ENCODE data around the gene SEMA3E. TPM values are rescaled to one million over a fixed set of nuclear protein-coding genes. Genes with fewer than 3 reads are reported as not detected.
"Not testable (repeated sequence)": the region's sequence is repeated elsewhere in the genome, so short reads cannot be mapped to it uniquely, and the experiment has no call there.

SEMA3E gene
- total and polyA plus RNA-seq, 7 donors = 0.04 to 0.46 (median 0.27) TPM

DNA sequence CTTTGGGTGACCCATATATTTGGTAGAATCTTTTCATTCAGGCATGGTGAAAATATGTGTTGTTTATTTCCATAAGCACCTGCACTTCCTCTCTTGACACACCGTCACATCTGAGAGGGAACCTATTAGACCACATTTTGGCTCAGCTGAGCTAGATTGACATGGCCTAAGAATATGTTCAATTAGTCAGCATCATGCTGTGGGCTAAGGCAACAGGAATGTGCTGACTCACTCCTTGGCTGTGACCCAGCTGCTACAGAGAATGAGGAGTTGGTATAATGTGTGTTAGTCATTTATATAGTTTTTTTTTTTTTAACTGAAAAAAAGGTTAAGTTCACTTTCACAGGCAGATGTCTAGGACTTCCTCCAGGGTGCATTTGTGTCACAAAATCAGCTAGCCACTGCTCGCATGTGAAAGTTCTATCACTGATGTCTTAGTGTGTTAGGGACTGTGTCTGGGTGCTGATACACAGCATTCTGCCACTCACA is 180.6 kb downstream of the SEMA3E start:
- ATAC-seq (peak in 3 of 4 donors; percentile 65 to 77 (median 65)), DNase-seq (peak; percentile 59 to 65)
- WGBS, 3 donors = 6 to 9% (median 8%) methylated on average over 2 of the region's 2 CpGs
- no peaks in the 10 kb centered on the region for H3K9me3 ChIP-seq
- intact Hi-C loops (cut with DNase I) = no loop called here
- no peaks in the 10 kb centered on the region for H3K27me3 ChIP-seq (ENCODE audit: insufficient read depth in 3 of 3, low read length in 2 of 3)
- H3K27ac ChIP-seq = no peak overlapping the region
- no peaks in the 10 kb centered on the region for H3K4me1 ChIP-seq
- TF ChIP-seq, protein P1, sequence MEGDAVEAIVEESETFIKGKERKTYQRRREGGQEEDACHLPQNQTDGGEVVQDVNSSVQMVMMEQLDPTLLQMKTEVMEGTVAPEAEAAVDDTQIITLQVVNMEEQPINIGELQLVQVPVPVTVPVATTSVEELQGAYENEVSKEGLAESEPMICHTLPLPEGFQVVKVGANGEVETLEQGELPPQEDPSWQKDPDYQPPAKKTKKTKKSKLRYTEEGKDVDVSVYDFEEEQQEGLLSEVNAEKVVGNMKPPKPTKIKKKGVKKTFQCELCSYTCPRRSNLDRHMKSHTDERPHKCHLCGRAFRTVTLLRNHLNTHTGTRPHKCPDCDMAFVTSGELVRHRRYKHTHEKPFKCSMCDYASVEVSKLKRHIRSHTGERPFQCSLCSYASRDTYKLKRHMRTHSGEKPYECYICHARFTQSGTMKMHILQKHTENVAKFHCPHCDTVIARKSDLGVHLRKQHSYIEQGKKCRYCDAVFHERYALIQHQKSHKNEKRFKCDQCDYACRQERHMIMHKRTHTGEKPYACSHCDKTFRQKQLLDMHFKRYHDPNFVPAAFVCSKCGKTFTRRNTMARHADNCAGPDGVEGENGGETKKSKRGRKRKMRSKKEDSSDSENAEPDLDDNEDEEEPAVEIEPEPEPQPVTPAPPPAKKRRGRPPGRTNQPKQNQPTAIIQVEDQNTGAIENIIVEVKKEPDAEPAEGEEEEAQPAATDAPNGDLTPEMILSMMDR (IDR thresholded peaks at IDR 0.05) = no peak
- H3K36me3 ChIP-seq (ENCODE audit: insufficient read depth in 1 of 2, low read depth in 1 of 2) = no peaks in the 10 kb centered on the region
- H3K4me3 ChIP-seq = no peak overlapping the region

DNA sequence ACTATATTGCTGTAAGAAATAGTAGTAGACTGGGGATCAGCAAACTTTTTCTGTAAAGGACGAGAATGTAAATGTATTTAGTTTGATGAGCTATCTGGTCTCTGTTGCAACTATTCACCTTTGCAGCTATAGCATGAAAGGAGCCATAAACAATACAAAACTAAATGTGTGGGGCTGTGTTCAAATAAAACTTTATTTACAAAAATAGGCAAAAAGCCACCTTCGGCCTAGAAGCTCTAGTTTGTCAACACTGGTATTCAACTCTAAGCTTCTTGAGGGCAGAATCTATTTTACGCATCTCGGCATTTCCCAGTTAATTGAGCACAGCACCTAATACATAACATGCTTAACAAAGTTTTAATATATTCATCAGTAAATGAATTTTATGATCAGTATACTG is 181.4 kb downstream of the SEMA3E start:
- no peaks in the 10 kb centered on the region for H3K36me3 ChIP-seq (ENCODE audit: insufficient read depth in 1 of 2, low read depth in 1 of 2)
- no peak overlapping the region for H3K4me3 ChIP-seq
- no peaks in the 10 kb centered on the region for H3K27me3 ChIP-seq (ENCODE audit: insufficient read depth in 3 of 3, low read length in 2 of 3)
- no peak overlapping the region for H3K27ac ChIP-seq
- H3K9me3 ChIP-seq = no peaks in the 10 kb centered on the region
- DNase-seq (no peak), ATAC-seq (no peak)
- H3K4me1 ChIP-seq = no peaks in the 10 kb centered on the region
- intact Hi-C loops (cut with DNase I) = no loop called here
- TF ChIP-seq, protein P1 (IDR thresholded peaks at IDR 0.05) = no peak
- 95 to 96% (median 96%) methylated on average over 4 of the region's 4 CpGs for WGBS, 3 donors

DNA sequence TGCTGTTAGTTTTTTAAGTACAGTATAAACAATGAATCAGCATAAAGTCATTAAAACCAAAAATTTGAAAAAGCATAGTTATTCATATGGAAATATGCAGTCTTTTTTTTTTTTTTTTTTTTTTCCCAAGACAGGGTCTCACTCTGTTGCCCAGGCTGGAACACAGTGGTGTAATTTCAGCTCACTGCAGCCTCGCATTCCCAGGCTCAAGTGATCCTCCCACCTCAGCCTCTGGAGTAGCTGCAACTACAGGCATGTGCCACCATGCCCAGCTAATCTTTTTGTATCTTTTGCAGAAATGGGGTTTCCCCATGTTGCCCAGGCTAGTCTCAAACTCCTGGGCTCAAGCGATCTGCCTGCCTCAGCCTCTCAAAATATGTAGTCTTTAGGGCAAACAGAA is 182.0 kb downstream of the SEMA3E start:
- Histone ChIP-seq H3K4me3 (no peak overlapping the region), H3K9me3 (no peaks in the 10 kb centered on the region), H3K4me1 (no peaks in the 10 kb centered on the region), H3K27ac (no peak overlapping the region), H3K36me3 (ENCODE audit: insufficient read depth in 1 of 2, low read depth in 1 of 2) (no peaks in the 10 kb centered on the region), H3K27me3 (ENCODE audit: insufficient read depth in 3 of 3, low read length in 2 of 3) (no peaks in the 10 kb centered on the region)
- no peak for DNase-seq
- WGBS, 3 donors = 89 to 91% (median 91%) methylated on average over 2 of the region's 2 CpGs
- TF ChIP-seq, protein P1 (IDR thresholded peaks at IDR 0.05) = no peak
- ATAC-seq = no peak
- intact Hi-C loops (cut with DNase I) = no loop called here

DNA sequence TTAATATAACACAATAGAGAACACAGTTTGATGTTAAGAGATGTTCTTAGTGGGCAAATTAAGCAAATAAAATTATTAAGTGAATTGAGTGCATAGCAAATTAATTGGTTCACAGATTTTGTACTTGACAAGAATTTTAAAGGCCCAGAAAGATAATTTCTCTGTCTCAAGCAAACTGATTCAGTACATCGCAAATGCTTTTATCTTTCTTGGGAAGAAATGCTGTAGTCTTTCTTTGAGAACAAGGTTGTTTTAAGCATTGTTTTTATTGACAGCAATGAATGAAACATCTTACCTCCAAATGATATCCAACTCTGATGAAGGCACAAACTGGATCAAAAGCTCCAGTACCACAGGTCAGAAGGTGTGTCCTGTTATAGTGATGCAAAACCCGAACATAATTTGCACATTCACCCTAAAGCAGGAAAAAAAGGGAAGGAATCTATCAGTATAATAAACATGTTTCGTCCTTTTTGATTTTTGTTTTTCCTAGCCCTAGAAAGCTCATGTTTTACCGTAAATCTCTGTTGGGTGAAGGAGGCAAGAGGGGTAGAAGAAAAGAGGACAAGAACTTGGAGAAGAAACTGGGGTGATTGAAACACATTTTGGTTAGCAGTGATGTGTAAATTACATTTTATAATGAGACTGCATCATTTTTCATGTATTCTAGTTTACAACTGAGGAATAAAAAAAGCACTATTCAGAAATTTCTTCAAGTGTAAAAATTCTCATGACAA is 182.6 kb downstream of the SEMA3E start:
- H3K9me3 ChIP-seq = no peaks in the 10 kb centered on the region
- no peak for ATAC-seq
- H3K4me3 ChIP-seq = no peak overlapping the region
- 63 to 79% (median 79%) methylated on average over 4 of the region's 4 CpGs for WGBS, 3 donors
- H3K36me3 ChIP-seq (ENCODE audit: insufficient read depth in 1 of 2, low read depth in 1 of 2) = no peaks in the 10 kb centered on the region
- H3K27me3 ChIP-seq (ENCODE audit: insufficient read depth in 3 of 3, low read length in 2 of 3) = no peaks in the 10 kb centered on the region
- H3K27ac ChIP-seq = no peak overlapping the region
- no peak for DNase-seq
- TF ChIP-seq, protein P1 (IDR thresholded peaks at IDR 0.05) = no peak
- no peaks in the 10 kb centered on the region for H3K4me1 ChIP-seq
- intact Hi-C loops (cut with DNase I) = no loop called here

DNA sequence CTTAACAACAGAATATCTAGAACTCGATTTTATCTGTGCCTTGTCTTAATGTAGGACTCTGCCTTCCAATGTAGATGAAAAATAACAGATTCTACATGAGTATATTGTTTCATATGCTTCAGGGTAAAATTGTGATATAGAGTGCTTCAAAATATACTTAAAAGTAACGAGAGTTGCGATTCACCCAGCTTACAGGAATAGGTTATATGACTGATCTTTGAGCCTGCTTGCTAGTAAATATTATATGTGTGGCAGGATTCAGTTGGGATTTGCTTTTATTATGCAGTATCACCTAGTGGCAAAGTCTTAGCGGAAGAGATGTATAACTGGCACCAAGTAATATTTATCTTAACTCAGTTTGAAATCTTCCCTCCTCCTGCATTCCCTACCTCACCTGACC is 183.3 kb downstream of the SEMA3E start:
- Histone ChIP-seq H3K27ac (no peak overlapping the region), H3K36me3 (ENCODE audit: insufficient read depth in 1 of 2, low read depth in 1 of 2) (no peaks in the 10 kb centered on the region), H3K4me3 (no peak overlapping the region), H3K9me3 (no peaks in the 10 kb centered on the region), H3K4me1 (no peaks in the 10 kb centered on the region), H3K27me3 (ENCODE audit: insufficient read depth in 3 of 3, low read length in 2 of 3) (no peaks in the 10 kb centered on the region)
- intact Hi-C loops (cut with DNase I) = no loop called here
- WGBS, 3 donors = 88 to 92% (median 88%) methylated on average over 4 of the region's 4 CpGs
- DNase-seq = no peak
- TF ChIP-seq, protein P1 (IDR thresholded peaks at IDR 0.05) = no peak
- ATAC-seq = no peak

DNA sequence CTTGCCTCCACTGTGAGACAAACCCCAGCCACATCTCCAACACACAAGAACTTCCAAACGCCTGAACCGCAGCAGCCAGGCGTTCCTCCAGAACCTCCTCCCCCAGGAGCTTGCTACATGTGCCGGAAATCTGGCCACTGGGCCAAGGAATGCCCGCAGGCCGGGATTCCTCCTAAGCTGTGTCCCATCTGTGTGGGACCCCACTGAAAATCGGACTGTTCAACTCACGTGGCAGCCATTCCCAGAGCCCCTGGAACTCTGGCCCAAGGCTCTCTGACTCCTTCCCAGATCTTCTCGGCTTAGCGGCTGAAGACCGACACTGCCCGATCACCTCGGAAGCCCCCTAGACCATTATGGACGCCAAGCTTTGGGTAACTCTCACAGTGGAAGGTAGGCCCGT is 187.1 kb downstream of the SEMA3E start:
- H3K36me3 ChIP-seq (ENCODE audit: insufficient read depth in 1 of 2, low read depth in 1 of 2); DNase-seq; H3K4me3 ChIP-seq; H3K4me1 ChIP-seq; H3K27ac ChIP-seq; ATAC-seq; H3K9me3 ChIP-seq; H3K27me3 ChIP-seq (ENCODE audit: insufficient read depth in 3 of 3, low read length in 2 of 3); intact Hi-C loops (cut with DNase I): not testable (repeated sequence)
- 61 to 80% (median 76%) methylated on average over 12 to 15 of the region's 15 CpGs for WGBS, 3 donors

All from psoas muscle (tissue), 8 donors.